Adrenal gland (tissue), 12 donors: ENCODE data around the gene CRACR2B. TPM values are rescaled to one million over a fixed set of nuclear protein-coding genes. Genes with fewer than 3 reads are reported as not detected.
A peak's percentile ranks its signal among the peaks of the same experiment; 100 is the strongest.

Experiments used
- DNase-seq, 7 donors: peaks; one replicate each; pipeline ENCODE4 v3.0.0-alpha.2; 2019 to 2020
- H3K27ac ChIP-seq, 5 donors: fragments of 200-600 bp; sonication (generic) in 4 of 5; 1 replicate in 3 of 5; 2 replicates in 2 of 5; pipeline versions ENCODE4 v1.5.1 to v1.8.0; 2016 to 2020; ENCODE audit warnings: mild to moderate bottlenecking in 1 of 5
- H3K27me3 ChIP-seq: fragments of 200-600 bp; 2 replicates; pipeline ENCODE4 v1.8.0; 2021
- H3K36me3 ChIP-seq, 2 donors: fragments of 200-600 bp; replicated peaks in 1 of 2; 1 replicate in 1 of 2; 2 replicates in 1 of 2; pipeline versions ENCODE4 v1.5.1 to v1.8.0; 2018 to 2022
- H3K4me1 ChIP-seq, 2 donors: fragments of 200-600 bp; replicated peaks in 1 of 2; 1 replicate in 1 of 2; 2 replicates in 1 of 2; pipeline versions ENCODE4 v1.5.1 to v1.8.0; 2018 to 2021
- H3K4me3 ChIP-seq, 4 donors: fragments of 200-600 bp; sonication (generic) in 3 of 4; one replicate each; pipeline ENCODE4 v1.5.1; 2016 to 2018
- H3K9me3 ChIP-seq, 3 donors: fragments of 200-600 bp; sonication (generic) in 1 of 3; replicated peaks in 1 of 3; 1 replicate in 2 of 3; 2 replicates in 1 of 3; pipeline versions ENCODE4 v1.5.1 to v1.8.0; 2016 to 2021
- POLR2A ChIP-seq, 2 donors: fragments of 450-650 bp; IDR thresholded peaks; one replicate each; pipeline ENCODE4 v1.6.1; 2017; ENCODE audit warnings: antibody characterized with exemption in 2 of 2, mild to moderate bottlenecking in 2 of 2, moderate library complexity in 1 of 2
- WGBS, 4 donors: extraction: QIAGEN DNeasy Blood & Tissue Kit in 2 of 4; methylation state at CpG; one replicate each; pipeline versions ENCODE4 v1.1.5 to v1.1.7; 2013 to 2017; 5-methylcytosine and 5-hydroxymethylcytosine counted together
- intact Hi-C, 2 donors: fragments of 100-400 bp; cut with DNase I; formaldehyde crosslinking; loops; one replicate each; pipeline versions ENCODE4 v1.14.1 to v1.15.0; 2022 to 2023
- polyA plus RNA-seq, 3 donors: library from polyadenylated mRNA; stranded (reverse); fragments of 200-250 nt in 2 of 3; fragments of 350-450 nt in 1 of 3; fragmentation: Illumina TruSeq in 1 of 3; extraction: RNeasy Lipid Tissue Mini Kit (QIAGEN cat#74804) in 1 of 3; gene quantifications; one replicate each; pipeline ENCODE4 v1.2.3, GENCODE V29; 2013 to 2014
- total RNA-seq, 9 donors: library from RNA; depleted of rRNA in 4 of 9; stranded (reverse); fragments of >200 nt in 4 of 9; fragments of 120-200 nt in 1 of 9; fragmentation: NEBNext Ultra II Directional in 1 of 9; extraction: Animal tissue kit (Norgen Biotek cat#: 25700) in 1 of 9; gene quantifications; one replicate each; pipeline versions ENCODE4 v1.1.0 to v1.2.4, GENCODE V29; 2013 to 2023
- TF ChIP-seq, protein P1 (sequence below), 6 experiments: fragments of 450-650 bp in 4 of 6; fragments of 200-600 bp in 2 of 6; sonication (generic) in 1 of 6; IDR thresholded peaks; 1 replicate in 5 of 6; 2 replicates in 1 of 6; pipeline versions ENCODE4 v1.5.1 to v1.8.0; 2016 to 2021; ENCODE audit warnings: antibody characterized with exemption in 6 of 6, mild to moderate bottlenecking in 2 of 6, moderate library complexity in 1 of 6
- donor health status: healthy with polysubstance abuse.
- donor health status: Bipolar disorder and iron deficiency.
- donor health status: DM: yes; HTN: yes; CAD: no.
- donor health status: DM: no; HTN: no; CAD: no.
- donor health status: DM: no; HTN: no; CAD: no.
- donor health status: DM: yes; HTN: yes; CAD: no.

Gene CRACR2B
- total and polyA plus RNA-seq, 12 donors, result 1.0 to 91.3 (median 15.6) TPM

DNA sequence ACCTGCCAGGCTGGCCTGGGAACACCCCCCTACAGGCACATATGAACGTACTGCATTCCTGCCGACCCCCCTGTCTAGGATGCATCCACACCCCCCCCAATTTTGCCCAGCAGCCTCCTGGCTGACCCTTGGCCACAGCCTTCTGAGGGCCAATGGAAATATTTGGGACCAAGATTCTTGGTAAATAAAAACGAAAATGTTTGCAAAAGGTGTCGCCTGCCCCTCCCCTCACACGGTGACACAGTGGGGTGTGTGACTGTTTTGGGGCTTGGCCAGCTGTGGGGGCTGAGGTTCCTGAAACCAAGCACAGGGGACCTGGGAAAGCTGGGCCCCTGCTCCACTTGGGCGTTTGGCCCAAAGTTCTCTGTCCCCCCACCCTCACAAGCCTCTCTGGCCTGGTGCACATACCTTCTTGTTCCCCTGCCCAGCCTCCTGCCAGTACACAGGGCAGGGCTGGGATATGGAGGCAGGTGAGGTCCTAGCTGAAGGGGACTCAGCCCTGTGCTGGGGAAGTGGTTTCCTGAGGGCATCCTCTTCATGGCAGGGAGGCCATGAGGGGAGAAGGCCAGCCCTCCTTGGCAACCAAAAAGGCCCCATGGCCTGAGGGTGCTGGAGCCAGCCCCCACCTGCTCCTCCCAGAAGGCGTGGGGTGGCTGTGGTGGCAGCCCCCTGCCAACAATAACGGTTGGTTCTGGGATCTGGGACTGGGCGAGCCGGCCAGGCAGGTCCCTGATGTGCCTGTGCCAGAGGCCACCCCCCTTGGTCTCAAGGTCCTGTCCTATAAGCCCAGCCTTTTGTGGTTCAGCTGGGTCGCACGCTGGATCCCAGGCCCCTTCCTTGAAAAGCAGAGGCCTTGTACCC lies 2.1 kb upstream of the CRACR2B start:
- H3K27ac ChIP-seq, result no peak overlapping the region
- peaks cover 41 to 65% of the 10 kb centered on the region in 2 donors for H3K4me1 ChIP-seq
- intact Hi-C loops, result no loop called here
- TF ChIP-seq, protein P1, sequence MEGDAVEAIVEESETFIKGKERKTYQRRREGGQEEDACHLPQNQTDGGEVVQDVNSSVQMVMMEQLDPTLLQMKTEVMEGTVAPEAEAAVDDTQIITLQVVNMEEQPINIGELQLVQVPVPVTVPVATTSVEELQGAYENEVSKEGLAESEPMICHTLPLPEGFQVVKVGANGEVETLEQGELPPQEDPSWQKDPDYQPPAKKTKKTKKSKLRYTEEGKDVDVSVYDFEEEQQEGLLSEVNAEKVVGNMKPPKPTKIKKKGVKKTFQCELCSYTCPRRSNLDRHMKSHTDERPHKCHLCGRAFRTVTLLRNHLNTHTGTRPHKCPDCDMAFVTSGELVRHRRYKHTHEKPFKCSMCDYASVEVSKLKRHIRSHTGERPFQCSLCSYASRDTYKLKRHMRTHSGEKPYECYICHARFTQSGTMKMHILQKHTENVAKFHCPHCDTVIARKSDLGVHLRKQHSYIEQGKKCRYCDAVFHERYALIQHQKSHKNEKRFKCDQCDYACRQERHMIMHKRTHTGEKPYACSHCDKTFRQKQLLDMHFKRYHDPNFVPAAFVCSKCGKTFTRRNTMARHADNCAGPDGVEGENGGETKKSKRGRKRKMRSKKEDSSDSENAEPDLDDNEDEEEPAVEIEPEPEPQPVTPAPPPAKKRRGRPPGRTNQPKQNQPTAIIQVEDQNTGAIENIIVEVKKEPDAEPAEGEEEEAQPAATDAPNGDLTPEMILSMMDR (IDR thresholded peaks at IDR 0.05), result no peak
- TF ChIP-seq POLR2A (IDR thresholded peaks at IDR 0.05), result no peak
- peaks cover 0 to 28% of the 10 kb centered on the region in 2 donors for H3K36me3 ChIP-seq
- no peak overlapping the region for H3K4me3 ChIP-seq
- no peaks in the 10 kb centered on the region for H3K9me3 ChIP-seq
- WGBS, 4 donors, result 61 to 76% (median 69%) methylated on average over 8 to 12 of the region's 12 CpGs
- no peaks in the 10 kb centered on the region for H3K27me3 ChIP-seq
- no peak for DNase-seq

DNA sequence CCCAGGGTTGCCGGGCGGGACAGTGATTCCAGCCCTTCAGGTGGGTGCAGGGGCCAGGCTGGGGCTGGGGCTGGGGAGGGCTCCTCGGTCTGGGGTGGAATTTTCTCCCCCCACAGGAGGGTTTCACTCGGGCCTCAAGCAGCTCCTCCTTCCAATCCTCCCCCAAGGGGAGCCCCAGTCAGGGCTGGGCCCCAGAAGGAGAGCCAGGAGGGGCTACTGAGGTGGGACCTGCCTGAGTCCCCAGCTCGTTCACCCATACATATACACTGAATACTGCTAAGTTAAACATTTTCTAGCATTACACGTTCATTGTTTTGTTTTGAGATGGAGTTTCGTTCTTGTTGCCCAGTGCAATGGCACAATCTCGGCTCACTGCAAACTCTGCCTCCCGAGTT lies 1.5 kb upstream of the CRACR2B start:
- H3K9me3 ChIP-seq, result no peaks in the 10 kb centered on the region
- intact Hi-C loops, result no loop called here
- peaks cover 36 to 65% of the 10 kb centered on the region in 2 donors for H3K4me1 ChIP-seq
- H3K4me3 ChIP-seq, result peak overlapping the region in 1 of 4 donors; percentile 54
- peaks cover 0 to 28% of the 10 kb centered on the region in 2 donors for H3K36me3 ChIP-seq
- H3K27ac ChIP-seq, result no peak overlapping the region
- no peak for DNase-seq
- WGBS, 4 donors, result 76 to 85% (median 83%) methylated on average over 6 to 9 of the region's 9 CpGs
- no peak for TF ChIP-seq POLR2A (IDR thresholded peaks at IDR 0.05)
- TF ChIP-seq, protein P1 (IDR thresholded peaks at IDR 0.05), result no peak
- no peaks in the 10 kb centered on the region for H3K27me3 ChIP-seq

DNA sequence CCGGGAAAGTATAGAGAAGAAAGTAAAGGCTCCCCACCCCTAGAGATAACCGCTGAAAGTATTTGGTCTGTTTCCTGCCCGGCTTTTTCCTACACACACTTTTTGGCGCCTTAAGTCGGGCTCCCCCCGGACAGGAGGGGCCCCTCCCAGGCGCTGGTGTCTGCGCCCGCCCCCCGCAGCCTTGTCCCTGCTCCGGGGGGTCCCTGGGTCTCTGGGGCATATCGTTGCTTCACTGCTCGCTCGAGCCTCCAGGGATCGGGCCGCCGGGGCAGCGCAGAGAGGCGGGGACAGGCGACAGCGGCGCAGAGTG lies 928 bp upstream of the CRACR2B start:
- H3K4me3 ChIP-seq, result peak overlapping the region in 2 of 4 donors; percentile 26 to 54
- 5 to 13% (median 6%) methylated on average over 6 to 22 of the region's 22 CpGs for WGBS, 4 donors
- peak overlapping the region in 3 of 5 donors; percentile 17 to 67 (median 48) for H3K27ac ChIP-seq
- H3K27me3 ChIP-seq, result no peaks in the 10 kb centered on the region
- peaks cover 36 to 64% of the 10 kb centered on the region in 2 donors for H3K4me1 ChIP-seq
- intact Hi-C loops, result no loop called here
- no peak for TF ChIP-seq POLR2A (IDR thresholded peaks at IDR 0.05)
- TF ChIP-seq, protein P1 (IDR thresholded peaks at IDR 0.05), result no peak
- DNase-seq, result no peak
- peaks cover 0 to 28% of the 10 kb centered on the region in 2 donors for H3K36me3 ChIP-seq
- no peaks in the 10 kb centered on the region for H3K9me3 ChIP-seq

DNA sequence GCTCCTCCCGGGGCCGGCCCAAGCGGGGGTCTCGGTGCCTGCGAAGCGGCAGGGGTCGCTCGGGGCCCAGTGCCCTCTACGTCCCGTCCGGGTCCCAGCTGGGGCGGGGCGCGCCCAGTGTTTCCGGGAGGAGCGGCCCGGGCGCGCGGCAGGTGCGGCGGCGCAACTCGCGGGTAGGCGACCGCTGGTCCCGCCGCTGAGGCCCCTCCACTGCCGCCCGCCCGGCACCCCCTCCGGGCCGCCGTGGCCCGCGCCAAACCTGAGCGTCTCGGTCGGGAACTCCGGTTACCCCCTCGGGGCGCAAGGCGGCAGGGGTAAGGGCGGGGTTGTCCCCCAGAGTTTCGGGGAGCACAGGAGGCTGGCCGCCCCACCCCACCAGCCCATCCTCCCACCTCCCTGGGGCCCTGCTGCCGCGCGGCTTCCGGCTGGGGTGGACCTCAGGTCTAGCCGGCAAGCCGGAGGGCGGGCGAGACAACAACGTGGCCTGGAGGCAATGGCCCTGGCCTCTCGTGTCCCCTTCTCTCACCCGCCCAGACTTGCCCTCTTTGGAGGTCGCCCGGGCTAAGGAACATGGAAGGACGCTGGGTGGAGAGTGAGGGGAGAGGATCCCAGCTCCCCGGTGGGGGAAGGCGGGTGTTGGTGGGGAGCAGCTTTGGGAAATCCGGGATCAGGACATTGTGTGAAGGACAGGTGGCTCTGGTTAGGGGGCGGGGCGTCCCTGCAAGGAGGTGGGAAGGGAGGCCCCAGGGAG lies 398 bp upstream of the CRACR2B start:
- no peaks in the 10 kb centered on the region for H3K27me3 ChIP-seq
- intact Hi-C loops, result no loop called here
- peaks cover 36 to 64% of the 10 kb centered on the region in 2 donors for H3K4me1 ChIP-seq
- no peak for DNase-seq
- no peak for TF ChIP-seq POLR2A (IDR thresholded peaks at IDR 0.05)
- TF ChIP-seq, protein P1 (IDR thresholded peaks at IDR 0.05), result no peak
- WGBS, 4 donors, result 3 to 33% (median 8%) methylated on average over 12 to 66 of the region's 66 CpGs
- H3K4me3 ChIP-seq, result peak overlapping the region in 2 of 4 donors; percentile 26 to 54
- no peaks in the 10 kb centered on the region for H3K9me3 ChIP-seq
- peaks cover 0 to 28% of the 10 kb centered on the region in 2 donors for H3K36me3 ChIP-seq
- peak overlapping the region in 4 of 5 donors; percentile 17 to 67 (median 46) for H3K27ac ChIP-seq
